NCI-H748 treated with DMSO at 0.1 percent for 48 hours (cell line): ENCODE results near the gene P2RX2.

ENCODE experiments used
- DNase-seq: peaks from one replicate; lab custom pipeline; 2025; lab: John Stamatoyannopoulos, UW

The P2RX2 gene

DNA sequence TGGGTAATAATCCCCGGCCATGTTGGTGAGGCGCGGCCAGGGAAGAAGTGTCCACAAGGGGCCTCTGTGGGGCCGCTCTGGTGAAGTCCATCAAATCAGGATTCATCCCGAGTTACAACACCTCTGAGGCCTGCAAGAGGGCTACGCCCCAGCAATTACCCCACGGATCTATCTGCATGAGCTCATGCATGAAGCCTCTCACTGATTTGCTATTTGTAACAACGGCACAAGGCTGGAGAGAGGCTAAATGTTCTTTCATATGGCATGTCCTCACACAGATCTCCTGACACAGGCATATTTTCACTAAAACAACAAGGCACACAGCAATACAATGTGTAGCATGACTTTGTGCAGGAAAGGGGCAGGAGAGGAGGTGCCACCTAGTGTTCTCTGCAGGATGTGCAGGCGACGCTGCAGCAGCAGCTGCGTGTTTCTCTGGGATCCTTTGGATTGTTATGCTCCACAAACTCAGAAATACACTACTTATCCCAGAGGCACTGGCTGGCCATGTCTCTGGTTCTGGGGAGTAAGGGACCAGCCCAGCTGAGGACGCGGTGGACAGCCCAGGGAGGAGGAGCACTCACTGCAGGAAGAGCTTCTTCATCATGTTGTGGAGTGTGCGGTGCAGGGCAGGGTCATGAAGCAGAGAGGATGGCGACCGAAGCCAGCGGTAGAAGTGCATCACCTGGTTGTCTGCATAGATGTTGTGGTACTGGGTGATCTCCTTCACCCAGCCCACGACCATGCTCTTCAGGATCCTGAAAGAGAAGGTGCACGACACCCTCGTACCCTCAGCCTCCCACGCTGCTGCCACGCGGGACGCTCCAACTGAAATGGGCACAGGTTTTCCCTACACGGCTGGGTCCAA lies 20.2 kb downstream of the P2RX2 start:
- DNase-seq, result no peak

DNA sequence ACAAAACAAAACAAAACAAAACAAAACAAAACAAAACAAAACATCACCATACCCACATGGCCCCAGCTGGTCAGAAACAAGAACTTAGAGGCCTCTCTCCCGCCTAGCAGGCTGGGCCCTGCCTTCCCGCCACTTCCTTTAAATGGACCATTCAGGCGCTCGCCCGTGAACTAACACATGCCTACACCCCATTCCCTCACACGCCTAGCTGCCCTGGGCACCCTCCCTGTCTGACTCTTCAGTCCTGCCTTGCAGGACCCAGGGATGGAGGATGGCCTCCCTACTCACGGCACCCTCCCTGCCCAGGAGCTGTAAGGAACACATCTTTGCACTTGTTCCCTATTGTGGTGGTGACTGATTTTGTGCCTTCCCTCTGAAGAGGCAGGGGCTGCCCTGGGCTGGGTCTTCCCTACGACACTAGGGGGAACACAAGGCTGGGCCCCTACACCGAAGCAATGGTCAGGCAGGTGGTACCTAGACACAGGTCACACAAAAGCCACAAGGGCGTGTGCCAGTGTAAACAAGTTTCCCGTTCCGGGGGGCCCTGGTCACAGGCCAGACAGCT lies 21.5 kb downstream of the P2RX2 start:
- no peak for DNase-seq

DNA sequence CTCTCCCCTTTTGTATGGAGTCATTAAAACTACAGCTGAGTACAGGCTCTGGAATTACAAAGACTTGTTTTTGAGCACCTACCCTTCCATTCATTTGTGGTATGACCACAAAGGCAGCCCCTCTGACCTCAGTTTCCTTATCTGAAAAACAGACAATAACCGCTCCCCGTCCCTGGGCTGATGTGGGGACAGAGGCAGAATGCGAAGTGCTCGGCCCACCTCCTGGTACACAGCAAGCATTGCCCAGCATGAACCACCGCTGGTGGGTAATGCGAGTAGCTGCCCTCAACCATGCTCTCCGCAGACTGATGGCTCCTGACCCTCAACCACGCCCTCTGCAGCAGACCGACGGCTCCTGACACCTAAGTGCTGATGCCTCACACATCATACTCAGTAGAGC lies 22.4 kb downstream of the P2RX2 start:
- no peak for DNase-seq

DNA sequence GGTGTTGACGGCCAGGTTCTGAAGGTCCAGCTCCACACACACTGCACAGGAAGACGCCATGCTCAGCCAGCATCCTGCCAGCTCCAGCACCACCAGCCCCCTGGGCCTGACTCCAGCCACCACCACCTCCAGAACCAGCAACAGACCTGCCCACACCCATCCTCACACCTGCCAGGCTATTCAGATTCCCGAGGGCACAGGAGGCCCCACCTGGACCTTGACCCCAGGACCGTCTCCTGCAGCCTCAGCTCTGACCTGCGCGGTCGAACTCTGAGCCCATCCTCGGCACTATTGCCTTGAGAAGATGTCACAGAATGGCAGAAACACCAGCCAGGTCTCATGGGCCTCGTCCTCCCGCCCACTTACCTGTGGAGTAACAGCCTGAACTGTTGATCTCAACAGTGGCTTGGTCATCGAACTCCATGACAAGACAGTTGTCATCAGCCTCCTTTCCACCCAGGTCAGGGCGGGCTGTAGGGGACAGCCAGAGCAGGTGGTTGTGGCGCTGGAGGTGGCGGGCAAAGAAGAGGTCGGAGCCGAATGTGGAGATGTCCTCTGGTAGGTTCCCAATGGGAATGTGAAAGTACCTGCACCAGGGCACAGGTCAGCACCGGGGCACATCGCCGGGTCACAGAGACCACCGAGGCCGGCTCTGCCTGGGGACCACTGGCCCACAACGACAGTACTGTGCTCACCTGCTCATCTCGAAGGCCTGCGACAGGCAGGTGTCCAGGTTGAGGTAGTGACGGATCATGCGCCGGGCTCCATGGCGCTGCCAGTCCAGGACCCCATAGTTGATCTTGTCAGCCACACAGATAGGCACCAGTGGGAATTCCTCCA lies 23.5 kb downstream of the P2RX2 start:
- DNase-seq, result no peak

DNA sequence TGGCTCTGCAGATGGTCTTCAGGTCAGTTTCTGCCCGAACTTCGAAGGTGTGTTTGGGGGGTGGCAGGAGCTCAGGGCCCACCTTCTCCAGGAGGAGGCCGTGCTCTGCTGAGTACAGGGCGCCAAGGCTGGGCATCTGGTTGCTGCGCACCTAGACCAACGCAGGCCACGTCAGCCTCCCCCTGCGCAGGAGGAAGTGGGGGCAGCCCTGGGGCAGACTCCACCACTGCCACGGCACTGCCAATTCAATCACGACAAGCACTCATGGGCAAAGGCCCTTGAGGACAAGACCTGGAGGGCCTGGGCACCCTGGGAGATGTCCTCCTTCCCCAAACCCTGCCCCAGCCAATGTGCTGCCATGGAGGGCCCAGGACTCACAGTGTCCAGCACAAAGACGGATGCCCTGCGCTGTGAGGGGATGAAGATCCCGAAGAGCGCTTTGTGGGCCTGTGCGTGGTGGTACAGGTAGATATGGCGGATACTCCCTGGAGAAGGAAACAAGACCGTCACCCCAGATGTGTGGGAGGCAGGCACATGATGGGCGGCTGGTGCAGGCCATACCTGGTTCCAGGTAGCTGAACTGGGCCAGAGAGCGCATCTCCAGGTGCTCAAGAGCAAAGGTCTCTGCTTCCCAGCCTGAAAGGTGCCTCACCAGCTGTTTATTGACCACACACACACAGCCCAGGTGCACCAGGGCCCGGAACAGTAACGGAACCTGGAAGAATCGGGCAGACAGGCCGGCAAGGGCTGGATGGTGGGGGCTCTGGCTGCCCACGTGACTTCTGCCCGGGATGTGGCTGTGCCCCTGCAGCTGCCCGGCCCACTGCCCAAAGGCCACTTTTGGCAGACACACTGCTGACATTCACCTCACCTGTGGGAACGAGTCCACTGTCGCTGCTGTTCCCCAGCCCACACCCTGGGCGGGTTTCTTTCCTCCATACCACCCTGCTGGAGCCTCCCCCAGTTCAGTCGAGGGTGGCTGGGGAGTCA lies 24.6 kb downstream of the P2RX2 start:
- no peak for DNase-seq

DNA sequence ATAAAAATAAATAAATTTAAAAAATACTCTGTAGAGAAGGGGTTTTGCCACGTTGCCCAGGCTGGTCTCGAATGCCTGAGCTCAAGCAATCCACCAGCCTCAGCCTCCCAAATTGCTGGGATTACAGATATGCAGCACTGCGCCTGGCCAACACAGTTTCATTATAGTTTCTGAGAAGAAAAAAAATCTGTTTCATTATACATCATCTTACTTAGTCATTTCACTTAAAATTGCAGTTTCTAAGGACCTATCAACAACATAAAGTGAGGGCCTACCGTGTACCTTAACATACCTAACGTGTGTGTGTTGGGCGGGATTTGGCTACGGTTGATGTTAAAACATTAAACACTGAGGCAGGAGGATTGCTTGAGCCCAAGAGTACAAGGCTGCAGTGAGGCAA lies 28.3 kb downstream of the P2RX2 start:
- DNase-seq, result no peak

DNA sequence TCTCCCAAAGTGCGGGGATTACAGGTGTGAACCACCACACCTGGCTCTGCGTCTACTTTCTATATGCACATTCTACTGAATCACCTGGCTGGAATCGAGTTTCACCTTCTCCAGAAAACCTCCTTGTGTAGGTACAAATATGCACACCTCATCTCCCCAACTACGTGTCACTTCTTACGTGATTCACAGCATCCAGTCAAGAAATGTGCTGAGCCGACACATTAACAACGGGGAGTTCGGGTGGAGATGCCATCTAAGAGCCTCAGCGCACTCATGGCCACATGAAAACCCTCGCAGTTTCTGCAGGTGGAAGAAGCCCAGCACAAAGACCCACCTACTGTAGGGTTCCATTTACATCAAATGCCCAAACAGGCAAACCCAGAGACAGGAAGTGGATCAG lies 29.3 kb downstream of the P2RX2 start:
- no peak for DNase-seq

DNA sequence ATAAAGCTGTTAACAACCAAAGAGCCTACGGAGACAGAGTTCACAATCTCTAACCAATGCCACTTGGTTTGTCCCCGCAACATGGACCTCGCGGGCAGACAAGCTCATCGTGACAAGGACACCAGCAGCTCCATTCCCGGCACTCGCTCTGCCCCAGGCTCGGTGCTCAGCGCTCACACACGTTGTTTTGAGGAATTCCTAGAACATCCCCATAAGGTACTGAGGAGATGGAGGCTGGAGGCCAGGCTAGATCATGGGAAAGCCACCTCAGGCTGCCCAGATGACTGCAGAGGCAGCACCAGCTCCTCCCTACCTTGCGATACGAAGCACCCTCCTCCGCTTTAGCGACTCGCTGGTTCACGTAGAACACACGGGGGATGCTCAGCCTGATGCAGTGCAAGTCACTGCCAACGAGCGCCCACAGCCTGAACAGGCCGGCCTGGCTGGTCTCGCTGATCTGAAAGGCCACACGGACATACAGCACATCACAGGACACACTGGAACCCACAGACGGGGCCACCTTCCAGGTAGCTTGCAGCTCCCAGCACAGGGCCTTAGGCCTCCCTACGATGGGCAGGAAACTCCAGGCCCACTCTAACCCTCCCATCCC lies 30.1 kb downstream of the P2RX2 start:
- no peak for DNase-seq

DNA sequence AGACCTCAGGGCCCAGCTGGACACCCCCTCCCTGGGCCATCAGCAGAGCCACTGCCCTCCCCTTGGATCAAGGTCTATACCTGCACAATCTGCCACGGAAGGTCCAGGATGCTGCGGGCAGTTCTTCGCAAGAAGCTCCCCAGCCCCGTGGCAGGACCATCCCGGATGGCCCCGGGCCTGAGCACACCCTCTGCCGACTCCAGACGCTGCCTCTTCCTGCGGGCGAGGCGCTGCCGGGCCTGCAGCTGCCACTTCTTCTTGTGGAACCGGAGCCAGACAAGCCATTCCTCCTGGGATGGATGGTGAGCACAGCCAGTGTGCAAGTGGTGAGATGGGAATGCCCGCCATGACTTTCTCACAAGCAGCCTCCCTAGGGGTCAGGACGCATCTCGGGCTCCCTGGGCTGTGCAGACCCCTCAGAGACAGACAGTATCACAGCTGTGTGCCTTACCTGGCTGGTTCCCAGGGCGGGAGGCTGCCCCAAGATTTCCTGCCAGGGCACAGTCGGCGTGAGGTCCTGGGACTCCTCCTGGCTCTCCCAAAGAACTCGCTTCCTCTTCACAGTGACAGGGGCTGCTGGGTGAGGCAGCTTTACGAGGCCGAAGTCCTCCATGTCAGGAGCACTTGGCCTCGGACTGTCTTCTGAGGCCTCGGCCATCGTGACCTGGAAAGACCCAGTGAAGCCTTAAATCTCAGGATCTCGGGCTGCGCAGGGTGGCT lies 30.8 kb downstream of the P2RX2 start:
- no peak for DNase-seq

DNA sequence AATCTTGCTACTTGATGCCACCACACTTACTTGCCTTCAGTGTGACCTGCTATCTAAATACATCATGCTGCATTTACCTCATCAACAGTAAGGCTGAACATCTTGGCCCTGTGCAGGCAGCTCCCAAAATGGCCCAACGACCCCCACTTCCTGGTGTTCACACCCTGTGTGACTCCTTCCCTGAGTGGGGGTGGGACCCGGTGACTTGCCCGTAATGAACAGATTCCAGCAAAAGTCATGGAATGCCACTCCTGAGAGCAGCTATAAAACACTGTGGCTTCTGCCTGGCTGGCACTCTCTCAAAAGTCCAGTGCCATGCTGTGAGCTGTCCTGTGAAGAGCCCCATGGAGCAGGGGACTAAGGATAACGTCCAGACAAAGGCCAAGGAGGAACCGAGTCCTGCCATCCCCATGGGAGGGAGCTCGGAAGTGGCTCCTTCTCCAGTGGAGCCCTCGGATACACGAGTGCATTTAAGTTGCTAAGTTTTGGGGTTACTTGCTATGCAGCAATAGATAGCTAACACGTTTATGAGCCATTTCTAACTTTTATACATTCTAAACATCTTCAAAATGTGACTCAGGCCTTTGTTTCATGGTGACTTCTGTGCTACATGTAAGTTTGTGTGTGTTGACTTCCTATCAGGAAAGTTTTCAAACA lies 33.0 kb downstream of the P2RX2 start:
- peak; percentile 98 for DNase-seq

DNA sequence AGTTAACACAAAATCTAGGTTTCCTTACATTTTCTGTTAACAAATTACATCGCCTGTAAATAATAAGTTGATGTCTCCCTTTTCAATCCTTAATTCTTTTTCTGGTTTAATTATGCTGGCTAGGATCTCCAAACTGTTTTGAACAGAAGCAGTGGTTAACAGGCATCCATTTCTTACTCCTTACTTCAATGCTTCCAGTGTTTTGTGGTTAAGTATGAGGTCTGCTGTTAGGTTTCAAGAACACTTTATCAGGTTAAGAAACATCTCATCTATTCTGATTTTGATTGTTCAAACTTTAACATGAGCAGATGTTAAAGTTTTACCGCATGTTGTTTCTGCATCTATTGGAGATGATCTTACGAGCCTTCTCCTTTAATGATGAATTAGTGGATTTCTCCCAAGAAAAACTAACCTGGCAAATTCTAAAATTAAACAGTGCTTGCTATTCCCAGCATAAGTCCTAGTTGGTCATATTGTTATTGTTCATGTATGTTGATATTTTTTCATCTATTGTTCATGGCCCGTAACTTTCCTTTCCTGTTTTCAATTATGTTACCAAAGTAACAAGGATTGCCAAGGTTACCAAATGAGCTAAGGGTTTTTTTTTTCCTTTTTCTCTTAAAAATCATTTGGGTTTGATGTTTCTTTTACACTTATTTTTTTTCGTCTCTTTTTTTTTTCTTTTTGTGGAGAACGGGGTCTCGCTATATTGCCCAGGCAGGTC lies 35.2 kb downstream of the P2RX2 start:
- DNase-seq, result no peak

DNA sequence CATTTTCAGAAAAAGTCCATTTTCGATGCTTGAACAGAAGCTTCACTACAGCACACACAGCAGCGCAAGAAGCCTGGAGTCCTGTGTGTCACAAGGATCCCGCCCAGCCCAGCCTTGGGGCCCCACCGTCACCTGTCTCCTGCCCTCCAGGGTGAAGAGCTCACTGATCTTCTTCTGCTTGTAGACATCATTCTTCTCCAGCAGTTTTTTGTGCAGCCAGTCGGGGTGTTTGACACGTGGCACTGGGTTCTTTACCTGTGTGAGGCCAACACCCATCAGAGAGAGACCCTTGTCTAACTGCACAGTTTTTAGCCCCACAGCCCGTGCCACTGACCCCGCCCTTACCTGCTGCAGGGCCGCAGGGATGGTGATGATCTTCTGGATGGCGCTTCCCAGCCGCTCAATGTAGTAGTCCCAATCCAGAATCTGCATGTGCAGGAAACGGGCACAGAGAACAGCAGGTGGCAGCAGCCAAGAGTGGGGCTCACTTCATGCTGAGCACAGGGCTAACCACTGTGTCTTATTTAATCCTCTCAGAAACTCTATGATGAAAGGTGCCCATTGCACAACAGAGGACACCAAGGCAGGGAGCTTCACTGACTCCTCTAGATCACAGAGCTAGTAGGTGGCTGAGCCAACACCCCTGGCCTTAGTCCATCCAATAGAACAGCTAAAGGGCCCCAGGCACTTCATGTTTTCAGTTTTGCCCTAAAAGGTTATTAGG lies 38.6 kb downstream of the P2RX2 start:
- DNase-seq, result no peak

DNA sequence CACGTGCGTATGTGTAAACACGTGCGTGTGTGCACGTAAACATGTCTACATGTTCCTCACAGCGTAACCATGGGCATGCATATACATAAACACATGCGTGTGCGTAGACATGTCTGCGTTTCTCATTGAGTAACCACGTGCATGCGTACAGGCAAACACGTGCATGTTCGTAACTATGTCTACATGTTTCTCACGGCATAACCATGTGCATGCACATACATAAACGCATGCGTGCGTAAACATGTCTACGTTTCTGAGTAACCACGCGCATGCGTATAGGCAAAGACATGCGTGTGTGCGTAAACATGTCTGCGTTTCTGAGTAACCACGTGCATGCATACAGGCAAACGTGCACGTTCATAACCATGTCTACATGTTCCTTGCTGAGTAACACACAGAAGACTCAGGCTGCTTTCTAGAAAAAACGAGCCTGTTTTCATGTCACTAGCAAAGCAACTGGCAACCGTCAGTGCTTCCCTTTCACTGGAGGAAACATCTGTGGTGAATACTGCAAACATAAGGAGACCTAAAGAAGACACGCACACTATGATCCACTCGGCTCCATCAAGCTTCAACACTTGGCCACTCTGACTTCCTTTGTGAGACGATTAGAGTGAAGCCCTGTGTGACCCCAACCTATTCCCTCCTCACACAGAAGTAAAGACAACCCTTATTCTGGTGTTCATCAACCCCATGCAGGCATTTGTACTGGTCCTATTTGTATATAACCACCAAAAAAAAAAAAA lies 39.7 kb downstream of the P2RX2 start:
- no peak for DNase-seq

DNA sequence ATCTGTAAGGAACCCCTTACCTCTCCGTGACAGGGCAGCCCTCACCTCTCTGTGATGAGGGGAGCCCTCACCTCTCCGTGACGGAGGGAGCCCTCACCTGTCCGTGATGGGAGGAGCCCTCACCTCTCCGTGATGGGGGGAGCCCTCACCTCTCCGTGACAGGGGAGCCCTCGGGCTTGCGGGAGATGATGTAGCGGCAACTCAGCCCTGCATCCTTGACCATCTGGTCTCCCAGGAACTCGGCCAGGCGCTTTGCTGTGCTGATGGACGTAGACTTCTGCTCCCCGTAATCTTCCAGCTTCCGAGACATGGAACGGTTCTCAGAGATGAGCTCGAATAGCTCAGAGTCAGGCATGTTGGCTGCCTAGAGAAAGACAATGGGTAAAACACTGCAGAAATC lies 40.6 kb downstream of the P2RX2 start:
- DNase-seq, result no peak

DNA sequence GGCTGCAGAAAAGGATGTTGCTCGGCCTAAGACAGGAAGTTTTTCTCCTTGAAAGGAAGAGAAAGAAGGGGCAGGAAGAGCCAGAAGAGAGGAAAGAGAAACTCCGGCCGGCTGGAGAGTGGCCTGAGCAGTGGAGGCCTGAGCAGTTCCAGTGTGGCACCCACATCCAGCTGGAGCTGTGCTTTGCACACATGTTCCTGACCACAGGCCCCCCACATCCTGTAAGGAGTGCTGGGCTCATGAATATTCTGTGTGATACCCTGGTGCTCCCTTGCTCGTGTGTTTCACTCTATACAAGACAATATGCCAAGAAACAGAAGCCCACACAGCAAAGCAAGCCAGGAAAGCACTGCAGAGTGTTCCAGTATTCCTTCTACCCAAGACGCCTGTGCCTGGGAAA lies 41.5 kb downstream of the P2RX2 start:
- no peak for DNase-seq

DNA sequence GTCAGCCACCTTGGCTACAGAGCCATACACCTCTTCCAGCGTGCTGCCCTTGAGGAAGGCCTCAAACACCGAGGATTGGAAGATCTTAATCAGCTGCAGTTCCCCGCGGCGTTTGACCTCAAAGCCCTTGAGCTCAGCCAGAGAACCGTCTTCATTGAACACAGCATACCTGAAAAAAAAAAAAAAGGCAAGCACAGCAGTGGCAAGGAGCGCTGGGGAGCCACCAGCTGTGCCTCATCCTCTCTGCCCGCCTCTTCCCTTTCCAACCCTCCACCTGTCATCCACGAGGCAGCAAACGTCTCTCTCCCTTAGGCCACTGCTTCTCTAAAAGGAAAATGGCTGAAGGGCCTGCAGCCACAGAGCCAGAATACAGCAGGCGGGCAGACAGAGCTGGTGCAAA lies 42.4 kb downstream of the P2RX2 start:
- no peak for DNase-seq

DNA sequence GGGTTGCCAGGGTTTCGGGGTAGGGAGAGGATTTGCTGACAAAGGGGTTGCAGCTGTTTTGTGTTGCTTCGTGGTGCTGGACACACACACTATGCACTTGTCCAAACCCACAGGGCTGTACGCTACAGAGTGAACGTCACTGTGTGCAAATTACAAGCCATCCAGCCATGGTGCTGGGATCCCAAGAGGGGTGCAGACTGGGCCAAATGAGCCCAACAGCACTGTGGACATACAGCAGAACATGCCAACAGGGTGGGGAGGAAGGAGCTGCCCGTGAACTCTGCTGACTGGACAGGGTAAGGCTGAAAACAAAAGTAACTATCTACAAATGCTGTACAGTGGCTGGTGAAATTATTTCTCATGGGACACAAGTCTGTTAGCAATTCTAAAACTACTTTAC lies 43.4 kb downstream of the P2RX2 start:
- DNase-seq, result no peak
